Upper lobe of left lung (tissue), 6 donors: ENCODE measurements around the gene LAGE3. TPM values are rescaled to one million over a fixed set of nuclear protein-coding genes. Genes with fewer than 3 reads are reported as not detected.

Source experiments
- ATAC-seq, 2 donors: fragments of 200-7000 bp; cut with Tn5 transposase; one replicate each; pipeline ENCODE4 v1.9.1; 2022; ENCODE audit warnings: mild to moderate bottlenecking in 2 of 2, moderate library complexity in 2 of 2; ENCODE audit not compliant: low FRiP score in 2 of 2
- DNase-seq, 2 donors: peaks; one replicate each; pipeline ENCODE4 v3.0.0-alpha.2; 2019 to 2020
- H3K27ac ChIP-seq, 4 donors: fragments of 200-600 bp; sonication (generic); one replicate each; pipeline ENCODE4 v1.5.1; 2016 to 2019
- H3K27me3 ChIP-seq, 4 donors: fragments of 200-600 bp; sonication (generic); one replicate each; pipeline ENCODE4 v1.5.1; 2017 to 2019
- H3K36me3 ChIP-seq, 4 donors: fragments of 200-600 bp; sonication (generic); one replicate each; pipeline ENCODE4 v1.5.1; 2016 to 2019
- H3K4me1 ChIP-seq, 4 donors: fragments of 200-600 bp; sonication (generic); one replicate each; pipeline ENCODE4 v1.5.1; 2018 to 2019
- H3K4me3 ChIP-seq, 4 donors: fragments of 200-600 bp; sonication (generic); one replicate each; pipeline ENCODE4 v1.5.1; 2017 to 2019; ENCODE audit warnings: mild to moderate bottlenecking in 2 of 4, moderate library complexity in 1 of 4
- H3K9me3 ChIP-seq, 4 donors: fragments of 200-600 bp; sonication (generic); one replicate each; pipeline ENCODE4 v1.5.1; 2018 to 2019
- EP300 ChIP-seq, 4 donors: sonication (generic); formaldehyde crosslinking; IDR thresholded peaks; one replicate each; pipeline ENCODE4 v1.5.1; 2017; ENCODE audit warnings: antibody characterized with exemption in 4 of 4, control low read depth in 2 of 4
- POLR2A ChIP-seq, 4 donors: fragments of 450-650 bp; IDR thresholded peaks; one replicate each; pipeline ENCODE4 v1.5.1; 2016 to 2017; ENCODE audit warnings: antibody characterized with exemption in 4 of 4, mild to moderate bottlenecking in 2 of 4
- POLR2AphosphoS5 ChIP-seq, 2 donors: sonication (generic); formaldehyde crosslinking; IDR thresholded peaks; one replicate each; pipeline ENCODE4 v1.5.1; 2017; ENCODE audit warnings: antibody characterized with exemption in 2 of 2
- WGBS, 2 donors: methylation state at CpG; one replicate each; pipeline ENCODE4 v1.1.5; 2017 to 2018; 5-methylcytosine and 5-hydroxymethylcytosine counted together
- total RNA-seq, 6 donors: library from RNA; depleted of rRNA in 4 of 6; stranded (reverse); fragments of >200 nt in 4 of 6; gene quantifications; one replicate each; pipeline versions ENCODE4 v1.1.0 to v1.2.1, GENCODE V29; 2016 to 2021
- TF ChIP-seq, protein P1 (sequence below), 6 experiments: fragments of 450-650 bp in 4 of 6; fragments of 200-600 bp in 2 of 6; sonication (generic) in 2 of 6; IDR thresholded peaks; one replicate each; pipeline ENCODE4 v1.5.1; 2016 to 2019; ENCODE audit warnings: antibody characterized with exemption in 6 of 6
- donor health status: DM: no; HTN: no; CAD: no; lungs with moderate emphysema.
- donor health status: DM: no; HTN: yes; CAD: no; lungs with severe emphysema.

The LAGE3 gene
- total RNA-seq, 6 donors from 2014 or later: 16.6 to 25.4 (median 20.2) TPM

- WGBS, 2 donors: 90% methylated on average over 2 to 22 of the region's 23 CpGs
- no peak for TF ChIP-seq POLR2A (IDR thresholded peaks at IDR 0.05)
- no peak for TF ChIP-seq POLR2AphosphoS5 (IDR thresholded peaks at IDR 0.05)
- no peak for TF ChIP-seq EP300 (IDR thresholded peaks at IDR 0.05)
- TF ChIP-seq, protein P1, sequence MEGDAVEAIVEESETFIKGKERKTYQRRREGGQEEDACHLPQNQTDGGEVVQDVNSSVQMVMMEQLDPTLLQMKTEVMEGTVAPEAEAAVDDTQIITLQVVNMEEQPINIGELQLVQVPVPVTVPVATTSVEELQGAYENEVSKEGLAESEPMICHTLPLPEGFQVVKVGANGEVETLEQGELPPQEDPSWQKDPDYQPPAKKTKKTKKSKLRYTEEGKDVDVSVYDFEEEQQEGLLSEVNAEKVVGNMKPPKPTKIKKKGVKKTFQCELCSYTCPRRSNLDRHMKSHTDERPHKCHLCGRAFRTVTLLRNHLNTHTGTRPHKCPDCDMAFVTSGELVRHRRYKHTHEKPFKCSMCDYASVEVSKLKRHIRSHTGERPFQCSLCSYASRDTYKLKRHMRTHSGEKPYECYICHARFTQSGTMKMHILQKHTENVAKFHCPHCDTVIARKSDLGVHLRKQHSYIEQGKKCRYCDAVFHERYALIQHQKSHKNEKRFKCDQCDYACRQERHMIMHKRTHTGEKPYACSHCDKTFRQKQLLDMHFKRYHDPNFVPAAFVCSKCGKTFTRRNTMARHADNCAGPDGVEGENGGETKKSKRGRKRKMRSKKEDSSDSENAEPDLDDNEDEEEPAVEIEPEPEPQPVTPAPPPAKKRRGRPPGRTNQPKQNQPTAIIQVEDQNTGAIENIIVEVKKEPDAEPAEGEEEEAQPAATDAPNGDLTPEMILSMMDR (IDR thresholded peaks at IDR 0.05): no peak
- Histone ChIP-seq H3K9me3 (no peaks in the 10 kb centered on the region), H3K27me3 (no peaks in the 10 kb centered on the region), H3K27ac (no peak overlapping the region), H3K4me3 (no peak overlapping the region), H3K4me1 (no peaks in the 10 kb centered on the region), H3K36me3 (peaks cover 0 to 52% (median 20%) of the 10 kb centered on the region in 4 donors)
- DNase-seq (no peak), ATAC-seq (no peak)
Measured at GRCh38 chrX:154470914-154471568, 8.0 kb downstream of the LAGE3 start.

DNA sequence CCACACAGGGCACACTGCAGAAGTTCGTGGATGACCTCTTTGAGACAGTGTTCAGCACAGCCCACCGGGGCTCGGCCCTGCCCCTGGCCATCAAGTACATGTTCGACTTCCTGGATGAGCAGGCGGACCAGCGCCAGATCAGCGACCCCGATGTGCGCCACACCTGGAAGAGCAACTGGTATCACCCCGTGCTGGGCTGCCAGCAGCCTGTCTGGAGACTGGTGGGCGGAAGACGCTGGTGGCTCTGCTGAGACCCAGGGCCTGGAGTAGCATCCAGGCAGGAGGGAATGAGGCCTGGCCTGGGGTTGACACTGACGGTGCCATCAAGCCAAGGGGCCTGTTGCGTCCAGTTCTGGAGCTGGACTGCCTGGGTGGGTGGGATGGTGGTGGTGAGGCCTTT is 8.6 kb downstream of the LAGE3 start:
- ATAC-seq: no peak
- WGBS, 2 donors: 93 to 96% methylated on average over 4 to 14 of the region's 14 CpGs

GRCh38 chrX:154469880-154470279 is 9.2 kb downstream of the LAGE3 start:
- TF ChIP-seq, protein P1 (IDR thresholded peaks at IDR 0.05): no peak
- TF ChIP-seq POLR2AphosphoS5 (IDR thresholded peaks at IDR 0.05) (no peak), POLR2A (IDR thresholded peaks at IDR 0.05) (no peak), EP300 (IDR thresholded peaks at IDR 0.05) (no peak)
- H3K4me3 ChIP-seq: no peak overlapping the region
- DNase-seq: no peak
- no peaks in the 10 kb centered on the region for H3K4me1 ChIP-seq
- no peak for ATAC-seq
- no peaks in the 10 kb centered on the region for H3K27me3 ChIP-seq
- H3K36me3 ChIP-seq: peaks cover 0 to 59% (median 25%) of the 10 kb centered on the region in 4 donors
- H3K27ac ChIP-seq: no peak overlapping the region
- no peaks in the 10 kb centered on the region for H3K9me3 ChIP-seq
- WGBS, 2 donors: 95% methylated on average over 8 of the region's 18 CpGs; no CpG with 5 or more reads in 1 of the 2 donors

More for the DNA sequence above, 8.6 kb downstream of the LAGE3 start:
- Histone ChIP-seq H3K36me3 (peaks cover 0 to 58% (median 23%) of the 10 kb centered on the region in 4 donors), H3K4me3 (no peak overlapping the region), H3K27me3 (no peaks in the 10 kb centered on the region), H3K27ac (no peak overlapping the region), H3K4me1 (no peaks in the 10 kb centered on the region), H3K9me3 (no peaks in the 10 kb centered on the region)
- no peak for DNase-seq
- TF ChIP-seq, protein P1 (IDR thresholded peaks at IDR 0.05): no peak
- TF ChIP-seq EP300 (IDR thresholded peaks at IDR 0.05) (no peak), POLR2AphosphoS5 (IDR thresholded peaks at IDR 0.05) (no peak), POLR2A (IDR thresholded peaks at IDR 0.05) (no peak)

- no peaks in the 10 kb centered on the region for H3K9me3 ChIP-seq
- no peak overlapping the region for H3K27ac ChIP-seq
- H3K27me3 ChIP-seq: no peaks in the 10 kb centered on the region
- H3K4me1 ChIP-seq: no peaks in the 10 kb centered on the region
- TF ChIP-seq POLR2A (IDR thresholded peaks at IDR 0.05) (no peak), POLR2AphosphoS5 (IDR thresholded peaks at IDR 0.05) (no peak), EP300 (IDR thresholded peaks at IDR 0.05) (no peak)
- TF ChIP-seq, protein P1 (IDR thresholded peaks at IDR 0.05): no peak
- H3K4me3 ChIP-seq: no peak overlapping the region
- DNase-seq (no peak), ATAC-seq (no peak)
- WGBS, 2 donors: 85% methylated on average over 9 of the region's 9 CpGs; no CpG with 5 or more reads in 1 of the 2 donors
- H3K36me3 ChIP-seq: peaks cover 0 to 60% (median 28%) of the 10 kb centered on the region in 4 donors
Measured at GRCh38 chrX:154469114-154469513, 10.0 kb downstream of the LAGE3 start.

- ATAC-seq: no peak
Measured at GRCh38 chrX:154468217-154468616, 10.9 kb downstream of the LAGE3 start.

More at GRCh38 chrX:154468217-154468616, 10.9 kb downstream of the LAGE3 start:
- TF ChIP-seq POLR2AphosphoS5 (IDR thresholded peaks at IDR 0.05) (no peak), EP300 (IDR thresholded peaks at IDR 0.05) (no peak), POLR2A (IDR thresholded peaks at IDR 0.05) (no peak)
- TF ChIP-seq, protein P1 (IDR thresholded peaks at IDR 0.05): no peak
- H3K4me1 ChIP-seq: no peaks in the 10 kb centered on the region
- H3K9me3 ChIP-seq: no peaks in the 10 kb centered on the region
- H3K27me3 ChIP-seq: no peaks in the 10 kb centered on the region
- no peak overlapping the region for H3K4me3 ChIP-seq
- peaks cover 0 to 66% (median 31%) of the 10 kb centered on the region in 4 donors for H3K36me3 ChIP-seq
- no peak overlapping the region for H3K27ac ChIP-seq
- peak in 1 of 2 donors; percentile 58 for DNase-seq
- 96 to 100% methylated on average over 6 to 17 of the region's 23 CpGs for WGBS, 2 donors
